ENCODE results near the gene CCDC85C. TPM values are rescaled to one million over a fixed set of nuclear protein-coding genes. Genes with fewer than 3 reads are reported as not detected.

The CCDC85C gene
- total RNA-seq, 4 donors from 2014 or later, result 0.34 to 1.7 (median 0.80) TPM

- TF ChIP-seq CTCF (IDR thresholded peaks at IDR 0.05; ENCODE audit: low read depth), result no peak
Observed at GRCh38 chr14:99636487-99636886, 32.5 kb upstream of the CCDC85C start.

- no peak for TF ChIP-seq CTCF (IDR thresholded peaks at IDR 0.05; ENCODE audit: low read depth)
Observed at GRCh38 chr14:99635116-99635515, 31.1 kb upstream of the CCDC85C start.

GRCh38 chr14:99634443-99634842 lies 30.4 kb upstream of the CCDC85C start:
- no peak for TF ChIP-seq CTCF (IDR thresholded peaks at IDR 0.05; ENCODE audit: low read depth)

GRCh38 chr14:99633918-99634317 lies 29.9 kb upstream of the CCDC85C start:
- no peak for TF ChIP-seq CTCF (IDR thresholded peaks at IDR 0.05; ENCODE audit: low read depth)

- TF ChIP-seq CTCF (IDR thresholded peaks at IDR 0.05; ENCODE audit: low read depth), result no peak
Observed at GRCh38 chr14:99633141-99633540, 29.1 kb upstream of the CCDC85C start.

- no peak for TF ChIP-seq CTCF (IDR thresholded peaks at IDR 0.05; ENCODE audit: low read depth)
Observed at GRCh38 chr14:99632410-99633035, 28.5 kb upstream of the CCDC85C start.

- no peak for TF ChIP-seq CTCF (IDR thresholded peaks at IDR 0.05; ENCODE audit: low read depth)
Observed at GRCh38 chr14:99630202-99630601, 26.2 kb upstream of the CCDC85C start.

All from subcutaneous adipose tissue (tissue), 4 donors.